HG03175 (cell line): ENCODE data around the gene RBCK1.
"Not testable (repeated sequence)": the region's sequence is repeated elsewhere in the genome, so short reads cannot be mapped to it uniquely, and the experiment has no call there.

Experiments
- ATAC-seq: cut with Tn5 transposase; IDR thresholded peaks from one replicate; pipeline ENCODE4 v1.9.1; 2021; ENCODE audit warnings: mild to moderate bottlenecking, moderate library complexity; ENCODE audit not compliant: unreplicated experiment

The RBCK1 gene

GRCh38 chr20:461254-462198 lies 53.4 kb downstream of the RBCK1 start:
- ATAC-seq, result peak; percentile 32

GRCh38 chr20:462199-462991 lies 54.3 kb downstream of the RBCK1 start, which contains the start of gene TBC1D20:
TBC1D20 (minus strand) TSS chr20:462533; CDS start chr20:462405, 128 bp downstream.
- ATAC-seq, result peak; percentile 96

GRCh38 chr20:467755-468154 lies 59.7 kb downstream of the RBCK1 start:
- no peak for ATAC-seq

- no peak for ATAC-seq
Measured at GRCh38 chr20:469746-470490, 61.8 kb downstream of the RBCK1 start.

- ATAC-seq, result no peak
Measured at GRCh38 chr20:472137-472846, 64.2 kb downstream of the RBCK1 start.

- no peak for ATAC-seq
Measured at GRCh38 chr20:472889-473292, 64.8 kb downstream of the RBCK1 start.

GRCh38 chr20:474581-474980 lies 66.5 kb downstream of the RBCK1 start:
- ATAC-seq, result no peak

- no peak for ATAC-seq
Measured at GRCh38 chr20:475463-476357, 67.6 kb downstream of the RBCK1 start.

GRCh38 chr20:476561-477249 lies 68.6 kb downstream of the RBCK1 start:
- ATAC-seq, result not testable (repeated sequence)

- no peak for ATAC-seq
Measured at GRCh38 chr20:478010-478948, 70.2 kb downstream of the RBCK1 start.

GRCh38 chr20:478949-479429 lies 70.9 kb downstream of the RBCK1 start:
- ATAC-seq, result no peak

- ATAC-seq, result no peak
Measured at GRCh38 chr20:479487-479886, 71.4 kb downstream of the RBCK1 start.

- ATAC-seq, result no peak
Measured at GRCh38 chr20:480044-480443, 71.9 kb downstream of the RBCK1 start.

GRCh38 chr20:481167-481566 lies 73.1 kb downstream of the RBCK1 start:
- no peak for ATAC-seq
